IPS DF 19.7 (cell line): ENCODE data around the gene CACNA1C.

Source experiments
- DNase-seq: peaks from one replicate; pipeline ENCODE4 v3.0.0-alpha.2; 2013; ENCODE audit warnings: low read depth, low spot score

CACNA1C gene

GRCh38 chr12:2231011-2231595 lies 178.3 kb downstream of the CACNA1C start:
- DNase-seq, result no peak

GRCh38 chr12:2231956-2232355 lies 179.2 kb downstream of the CACNA1C start:
- no peak for DNase-seq

DNA sequence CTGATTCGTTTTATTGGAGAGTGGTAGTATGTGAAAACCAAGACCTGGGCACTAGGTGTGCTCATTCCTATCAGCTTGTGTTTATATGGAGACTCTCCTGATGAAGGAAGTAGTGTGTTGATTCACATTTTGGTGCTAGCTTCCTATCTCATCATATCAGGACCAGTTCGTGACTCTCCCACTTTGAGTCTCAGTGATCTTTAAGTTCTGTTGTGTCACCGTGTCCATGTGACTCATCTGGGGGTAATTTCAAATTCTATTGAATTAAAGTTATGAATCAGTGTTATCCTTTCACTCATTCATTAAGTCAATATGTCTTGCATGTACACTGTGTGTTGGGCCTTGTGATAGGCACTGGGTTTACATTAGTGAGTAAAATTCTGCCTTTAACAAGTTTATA lies 180.2 kb downstream of the CACNA1C start:
- DNase-seq, result no peak

DNA sequence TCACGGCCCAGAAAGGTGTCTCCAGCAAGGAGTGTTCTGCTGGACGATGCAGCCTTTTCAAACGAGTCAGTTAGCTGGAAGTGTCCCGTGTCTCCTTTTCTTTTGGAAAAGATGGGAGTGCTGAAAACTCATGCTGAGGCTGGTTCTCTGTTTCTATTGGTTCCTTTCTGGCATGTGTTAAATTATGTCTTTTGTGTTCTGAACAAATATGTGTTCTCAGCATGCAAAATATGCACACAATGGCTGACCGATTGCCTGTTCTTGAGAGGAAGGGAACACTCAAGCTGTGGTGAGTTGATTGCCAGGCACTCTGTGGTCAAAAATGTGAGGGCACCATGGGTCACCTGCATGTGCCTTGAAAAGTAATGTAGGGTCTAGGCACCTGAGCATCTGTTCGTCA lies 181.3 kb downstream of the CACNA1C start:
- no peak for DNase-seq

- no peak for DNase-seq
Observed at GRCh38 chr12:2234646-2235350, 182.0 kb downstream of the CACNA1C start.

DNA sequence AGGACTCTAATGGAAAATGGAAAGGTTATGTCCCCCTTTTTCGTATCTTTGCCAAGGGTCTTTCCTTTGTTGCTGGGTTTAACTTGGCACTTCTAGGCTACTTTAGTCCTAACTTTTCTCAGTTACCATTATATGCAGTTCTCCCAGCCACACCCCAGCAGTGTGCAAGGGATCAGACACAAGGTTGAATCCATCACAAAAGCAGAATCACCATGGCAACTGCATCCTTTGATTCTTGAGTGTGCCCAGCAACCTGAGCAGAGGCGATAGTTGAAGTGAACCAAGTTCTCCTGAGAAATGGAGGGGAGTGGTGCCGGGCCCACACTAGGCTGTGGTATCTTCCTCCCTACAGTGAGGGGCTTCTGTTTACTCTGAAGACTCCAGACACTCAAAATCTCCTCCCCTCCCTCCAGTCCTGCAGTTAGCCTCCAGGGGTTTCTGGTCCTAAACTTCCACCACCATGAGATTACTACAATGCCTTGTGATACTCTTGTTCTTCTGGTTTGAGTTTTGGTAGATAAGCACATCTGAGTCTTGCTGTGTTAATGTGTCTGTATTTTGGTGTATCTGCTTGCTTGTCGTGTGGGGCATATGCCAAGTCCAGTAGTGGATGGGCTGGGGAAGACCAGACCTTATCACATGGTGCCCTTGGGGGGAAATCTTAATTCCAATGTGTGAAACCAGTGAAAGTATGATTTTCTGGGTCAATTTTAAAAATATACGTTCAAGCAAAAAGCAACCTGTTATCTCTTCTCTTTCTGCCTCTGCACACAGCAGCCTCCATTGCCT lies 183.9 kb downstream of the CACNA1C start:
- DNase-seq, result no peak

DNA sequence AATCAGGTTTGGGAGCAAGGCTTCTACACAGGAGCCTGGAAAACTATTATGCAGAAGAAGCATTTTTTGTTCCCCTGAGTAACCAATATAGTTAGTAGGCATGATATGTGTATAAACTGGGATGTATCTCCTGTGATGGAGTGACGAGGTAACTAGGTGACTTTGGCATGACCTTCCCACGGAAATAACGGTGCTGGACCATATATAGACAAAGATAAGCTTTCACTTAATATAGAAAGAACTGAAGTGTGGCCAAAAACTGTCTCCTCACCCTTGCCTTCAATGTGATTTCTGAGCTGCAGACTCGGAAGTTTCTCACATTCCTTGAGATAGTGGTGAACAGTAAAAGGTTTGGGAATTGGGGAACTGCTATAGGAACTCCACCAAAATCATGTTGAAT lies 185.3 kb downstream of the CACNA1C start:
- DNase-seq, result no peak

- no peak for DNase-seq
Observed at GRCh38 chr12:2239381-2239871, 186.6 kb downstream of the CACNA1C start.

DNA sequence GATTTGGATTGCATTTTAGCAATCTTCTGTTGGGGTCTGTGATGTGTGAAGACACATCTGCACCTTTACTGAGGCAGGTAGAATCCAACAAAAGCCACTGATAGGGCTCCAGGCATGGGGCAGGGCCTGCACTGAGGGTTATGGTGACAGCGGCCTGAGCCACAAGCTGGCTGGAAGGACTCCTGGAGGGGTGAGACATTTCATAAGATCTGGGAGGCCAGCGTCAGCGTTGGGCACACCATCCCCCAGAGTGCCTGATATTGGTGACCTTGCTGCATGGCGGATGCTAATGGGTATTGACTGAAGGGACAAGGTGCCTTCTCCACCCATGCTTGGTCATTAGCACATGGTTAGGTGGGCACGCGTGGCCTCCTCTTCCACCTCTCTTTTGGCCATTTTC lies 187.6 kb downstream of the CACNA1C start:
- no peak for DNase-seq

GRCh38 chr12:2240984-2241383 lies 188.2 kb downstream of the CACNA1C start:
- no peak for DNase-seq

DNA sequence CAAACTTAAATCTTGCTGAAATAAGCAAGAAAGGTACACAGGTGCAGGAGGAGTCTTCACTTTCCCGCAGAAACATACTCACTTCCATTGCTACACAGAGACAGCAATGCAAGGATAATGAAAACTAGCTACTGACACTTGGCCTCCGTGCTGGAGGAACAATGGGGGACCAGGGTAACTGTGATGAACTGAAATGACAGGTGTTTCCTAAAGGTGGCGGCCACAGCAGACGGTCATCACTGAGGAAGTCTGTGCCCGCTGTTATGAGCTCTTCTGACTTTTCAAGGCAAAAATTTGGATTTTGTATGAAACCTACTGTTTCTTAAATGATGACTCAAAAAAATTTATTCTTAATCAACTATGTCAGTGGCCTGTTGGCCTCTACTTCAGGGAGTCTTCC lies 189.4 kb downstream of the CACNA1C start:
- DNase-seq, result no peak

DNA sequence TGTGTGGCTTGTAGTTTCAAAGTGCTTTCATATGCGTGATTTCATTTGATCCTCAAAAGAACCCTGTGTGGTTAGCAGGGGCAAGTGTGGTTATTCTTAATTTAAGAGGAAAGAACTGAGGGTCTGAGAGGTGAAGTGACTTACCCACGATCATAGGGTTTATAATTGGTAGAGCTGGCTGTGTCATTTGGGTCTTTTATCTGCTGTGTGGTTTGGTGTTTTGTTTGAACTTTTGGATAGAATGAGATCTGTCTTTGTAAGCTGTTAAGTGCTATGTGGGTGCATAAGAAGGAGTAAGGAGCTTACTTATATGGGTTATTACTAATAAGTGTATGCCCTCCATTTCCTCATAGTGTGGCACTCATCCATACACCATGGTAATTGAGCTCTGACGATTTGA lies 190.0 kb downstream of the CACNA1C start:
- DNase-seq, result no peak

DNA sequence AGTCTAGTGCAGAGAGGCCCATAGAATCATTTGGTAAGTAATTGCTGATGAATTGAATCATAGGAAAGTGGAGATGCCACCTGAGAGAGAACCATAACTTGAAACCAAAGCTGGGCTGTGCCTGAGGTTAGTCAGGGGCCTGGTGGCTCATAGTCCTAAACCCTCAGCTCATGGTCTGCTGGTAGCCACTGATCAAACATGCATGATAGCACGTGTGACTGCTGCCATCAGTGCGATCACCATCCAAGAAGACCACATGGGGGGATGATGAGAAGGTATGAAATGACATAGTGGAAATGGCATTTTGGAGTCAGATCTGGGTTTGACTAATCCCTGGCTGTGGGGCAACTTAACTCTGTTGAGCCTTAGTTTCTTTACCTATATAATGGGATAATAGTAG lies 190.5 kb downstream of the CACNA1C start:
- DNase-seq, result no peak

DNA sequence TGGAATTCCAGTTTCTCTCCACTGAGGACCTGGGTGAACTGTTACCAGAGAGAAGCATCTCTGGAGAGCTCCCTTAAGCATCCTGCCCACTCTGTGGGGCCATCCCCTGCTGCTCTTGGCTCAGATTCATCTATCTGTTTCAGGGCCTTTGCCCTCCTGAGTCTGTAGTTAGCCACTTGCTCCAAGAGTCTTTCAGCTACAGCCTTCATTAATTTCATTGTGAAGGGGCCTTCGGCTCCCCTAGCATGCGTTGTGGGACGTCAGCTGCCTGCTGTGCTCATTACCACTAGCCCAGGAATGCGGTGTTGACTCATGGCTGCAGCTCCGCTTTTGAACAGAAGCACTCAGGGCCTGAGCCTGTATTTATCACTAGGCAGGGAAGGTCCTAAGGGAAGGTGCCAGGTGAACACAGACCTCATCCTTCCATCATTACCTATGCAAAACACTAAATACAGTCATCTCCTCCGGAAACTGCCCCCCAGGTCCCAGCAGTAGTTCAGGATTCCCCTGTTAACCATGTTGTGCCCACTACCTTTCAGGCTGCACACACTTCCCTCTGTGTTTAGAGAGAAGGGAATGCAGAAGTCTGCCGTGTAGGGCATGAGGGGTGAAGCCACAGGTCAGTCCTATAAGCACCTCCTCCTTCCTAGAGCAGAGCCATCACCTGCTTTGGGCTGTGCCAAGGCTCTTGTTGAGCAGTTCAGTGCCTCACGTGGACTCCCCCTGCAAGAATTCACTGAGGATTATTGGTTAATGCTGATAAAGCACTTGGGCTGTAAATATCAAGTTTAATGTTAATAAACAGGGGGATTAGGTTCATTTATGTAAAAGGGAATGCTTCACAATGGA lies 191.4 kb downstream of the CACNA1C start:
- DNase-seq, result peak; percentile 47

GRCh38 chr12:2246358-2246757 lies 193.6 kb downstream of the CACNA1C start:
- no peak for DNase-seq

GRCh38 chr12:2247120-2247519 lies 194.3 kb downstream of the CACNA1C start:
- no peak for DNase-seq

GRCh38 chr12:2247596-2247995 lies 194.8 kb downstream of the CACNA1C start:
- DNase-seq, result no peak

DNA sequence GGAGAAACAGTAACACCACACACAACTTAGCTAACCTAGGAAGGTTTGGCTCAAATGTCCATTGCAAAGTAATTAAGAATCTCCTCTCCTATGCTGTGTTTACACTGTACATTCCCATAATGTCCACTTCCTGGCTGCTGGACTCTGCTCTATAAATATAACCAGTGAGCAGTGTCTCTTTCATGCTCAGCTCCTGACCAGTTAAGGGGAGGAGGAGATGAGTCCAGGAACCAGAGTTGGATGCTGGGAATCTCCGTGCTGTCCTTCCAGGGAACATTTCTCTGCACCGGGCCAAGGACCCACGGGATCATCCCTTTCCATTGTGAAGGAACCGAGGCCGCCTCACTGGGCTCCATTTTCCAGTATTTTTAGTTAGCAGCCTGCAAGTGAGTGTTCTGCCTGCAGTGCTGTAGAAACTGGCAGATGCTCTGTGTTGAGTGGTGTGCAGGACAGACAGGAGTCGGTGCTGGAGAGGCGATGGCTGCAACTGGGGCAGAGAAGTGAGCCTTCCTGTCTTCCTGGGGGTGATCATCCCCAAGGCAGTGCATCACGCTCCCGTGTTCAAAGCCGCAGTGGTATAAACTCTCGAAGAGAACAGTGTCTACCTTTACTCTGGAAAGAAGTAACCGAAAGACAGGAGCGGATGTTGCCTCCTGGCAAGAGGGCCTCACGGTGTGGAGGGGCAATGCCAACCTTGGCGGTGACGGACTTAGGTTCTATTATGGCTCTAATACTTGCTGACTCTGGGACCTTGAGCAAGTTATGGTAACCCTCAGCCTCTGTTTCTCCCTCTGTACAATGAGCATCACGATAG lies 195.5 kb downstream of the CACNA1C start:
- DNase-seq, result no peak

- DNase-seq, result no peak
Observed at GRCh38 chr12:2248901-2249381, 196.2 kb downstream of the CACNA1C start.

GRCh38 chr12:2250797-2251196 lies 198.0 kb downstream of the CACNA1C start:
- DNase-seq, result no peak
